GM19023 (cell line): ENCODE data around the gene RDH12.
A peak's percentile ranks its signal among the peaks of the same experiment; 100 is the strongest.
"Not testable (repeated sequence)": the region's sequence is repeated elsewhere in the genome, so short reads cannot be mapped to it uniquely, and the experiment has no call there.

Experiments
- ATAC-seq: cut with Tn5 transposase; IDR thresholded peaks from one replicate; pipeline ENCODE4 v1.9.1; 2021; ENCODE audit warnings: mild to moderate bottlenecking, moderate library complexity; ENCODE audit not compliant: unreplicated experiment

The RDH12 gene

DNA sequence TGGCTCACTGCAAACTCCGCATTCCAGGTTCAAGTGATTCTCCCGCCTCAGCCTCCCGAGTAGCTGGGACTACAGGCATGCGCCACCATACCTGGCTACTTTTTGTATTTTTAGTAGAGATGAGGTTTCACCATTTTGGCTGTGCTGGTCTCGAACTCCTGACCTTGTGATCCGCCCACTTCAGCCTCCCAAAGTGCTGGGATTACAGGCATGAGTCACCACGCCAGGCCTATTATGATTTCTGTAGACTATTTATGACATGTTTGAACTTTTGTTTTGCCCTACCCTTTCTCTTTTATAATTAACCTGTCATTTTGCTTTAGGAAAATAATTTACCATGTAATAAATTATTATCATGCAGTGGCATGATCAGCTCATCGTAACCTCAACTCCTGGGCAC, at the start of gene RDH12:
Gene RDH12 (plus strand): TSS at position 395 of the 400 bp plus-strand sequence. CDS start 20,757 bp downstream, outside the sequence.
- not testable (repeated sequence) for ATAC-seq

DNA sequence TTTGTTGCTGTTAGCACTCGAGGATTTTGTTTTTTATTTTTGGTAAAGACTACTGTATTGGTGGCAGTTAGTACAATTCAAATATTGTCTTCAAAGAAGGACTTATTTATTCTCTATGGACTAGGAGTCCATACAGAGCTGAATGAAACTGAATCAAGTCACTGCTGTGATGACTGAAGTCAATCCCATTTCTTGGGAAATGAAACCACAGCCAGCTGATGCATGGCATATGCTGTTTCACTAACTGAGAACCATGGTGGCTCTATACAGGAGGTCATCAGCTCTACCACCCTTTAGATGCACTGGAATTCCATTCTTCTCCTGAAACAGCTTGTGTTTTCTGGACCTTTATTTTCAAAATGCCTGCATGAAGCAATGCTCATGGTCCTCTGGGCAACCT, 49.5 kb upstream of the RDH12 start:
- ATAC-seq: no peak

- ATAC-seq: no peak
Measured at GRCh38 chr14:67653651-67654280, 47.9 kb upstream of the RDH12 start.

DNA sequence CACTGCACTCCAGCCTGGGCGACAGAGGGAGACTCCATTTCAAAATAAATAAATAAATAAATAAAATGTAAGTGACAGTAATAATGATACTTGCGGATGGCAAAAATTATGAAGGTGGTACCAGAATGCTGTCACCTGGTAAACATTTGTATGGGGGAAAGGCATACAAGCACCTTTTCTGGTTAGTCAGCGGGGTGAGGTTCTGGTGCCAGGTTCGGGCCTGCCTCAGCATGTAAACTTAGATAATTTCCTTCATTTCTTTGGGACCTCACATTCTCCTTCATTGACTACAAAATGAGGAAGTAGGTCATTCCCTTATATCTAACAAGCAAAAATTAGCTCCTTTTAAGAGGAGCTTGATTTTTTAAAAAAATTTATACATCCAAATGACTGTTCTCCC, 38.1 kb upstream of the RDH12 start:
- ATAC-seq: no peak

GRCh38 chr14:67665868-67666267, 35.8 kb upstream of the RDH12 start:
- no peak for ATAC-seq

DNA sequence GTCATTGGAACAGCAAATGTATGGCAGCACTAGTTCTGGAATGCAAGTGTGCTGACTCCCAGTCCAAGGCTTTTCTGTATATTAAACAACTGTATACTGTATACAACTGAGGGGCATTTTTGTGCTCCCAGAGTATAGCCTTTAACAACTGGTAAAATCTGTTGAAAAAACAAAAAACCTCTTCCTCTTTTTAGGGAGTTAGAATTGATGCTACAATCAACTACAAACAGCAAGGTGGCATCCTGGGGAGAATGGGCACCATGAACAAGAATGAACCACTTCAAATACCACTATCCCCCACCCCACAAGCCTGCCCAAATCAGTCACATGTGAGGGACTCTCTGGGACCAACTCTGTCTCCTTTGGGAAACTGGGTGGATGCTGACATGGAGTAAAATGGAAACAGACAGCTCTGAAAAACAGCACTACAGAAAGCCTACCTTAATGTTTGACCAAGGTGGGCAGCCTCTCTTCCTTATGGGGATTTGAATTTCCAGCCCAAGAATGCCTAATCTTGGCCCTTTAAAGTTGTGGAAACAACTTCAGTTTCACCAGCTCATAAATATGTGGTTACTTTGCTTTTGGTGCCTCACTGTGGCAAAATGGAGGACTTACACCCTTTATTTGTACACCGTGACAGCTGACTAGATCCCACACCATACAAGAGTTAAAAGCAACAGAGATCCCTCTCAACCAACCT, 34.8 kb upstream of the RDH12 start:
- ATAC-seq: no peak

- no peak for ATAC-seq
Measured at GRCh38 chr14:67668559-67668958, 33.1 kb upstream of the RDH12 start.

- no peak for ATAC-seq
Measured at GRCh38 chr14:67673451-67673850, 28.2 kb upstream of the RDH12 start.

DNA sequence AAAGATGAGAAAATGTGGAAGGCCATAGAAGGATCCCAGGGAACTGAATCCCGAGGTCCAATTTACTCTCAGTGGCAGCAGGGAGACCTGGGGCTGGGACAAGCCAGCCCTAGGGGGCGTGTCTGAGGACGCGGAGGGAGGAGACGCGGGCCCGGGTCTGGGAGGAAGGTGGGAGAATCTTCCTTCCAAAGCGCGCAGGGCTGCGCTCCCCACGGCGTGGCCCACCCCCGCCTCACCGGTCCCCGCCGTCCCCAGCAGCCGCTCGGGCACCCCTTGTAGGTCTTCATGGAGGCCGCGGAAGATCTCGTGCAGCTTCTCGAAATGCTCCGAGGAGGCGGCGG, 27.6 kb upstream of the RDH12 start:
- peak; percentile 54 for ATAC-seq

DNA sequence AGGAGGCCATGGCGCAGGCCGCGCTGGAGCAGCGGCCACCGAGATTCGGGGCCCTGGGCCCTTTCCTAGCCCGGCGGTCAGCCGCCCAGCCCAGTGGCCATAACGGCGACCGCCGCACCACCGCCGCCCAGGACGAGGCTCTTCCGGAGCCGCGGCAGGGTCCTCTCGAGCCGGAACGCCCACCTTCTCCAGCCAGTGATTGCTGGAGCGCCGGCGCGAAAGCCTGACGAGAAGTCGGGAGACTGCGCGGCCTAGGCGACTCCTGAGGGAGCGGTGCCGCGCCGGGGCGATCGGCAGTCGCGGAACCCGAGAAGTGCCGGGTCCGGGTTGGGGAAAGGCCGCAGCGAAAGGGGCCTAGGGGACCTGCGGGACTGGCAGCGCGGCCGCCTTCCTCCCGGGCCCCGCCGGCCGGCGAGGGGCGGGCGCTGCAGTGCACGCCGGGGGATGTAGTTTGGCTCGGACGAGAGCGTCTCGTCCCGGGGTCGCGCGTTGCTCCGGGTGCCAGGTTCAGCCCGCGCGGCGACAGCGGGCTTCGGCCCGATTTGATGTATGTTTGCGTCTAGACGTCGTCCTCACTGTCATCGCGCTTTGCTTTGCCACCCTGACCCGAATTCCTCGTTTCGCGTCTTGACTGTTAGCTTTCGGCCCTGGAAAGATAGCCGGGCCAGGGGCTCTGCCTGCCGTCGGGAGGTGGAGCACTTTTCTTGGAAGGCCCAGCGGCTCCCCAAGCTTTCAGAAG, 27.0 kb upstream of the RDH12 start, which contains the start of gene VTI1B:
Gene VTI1B (minus strand): TSS at position 153 of the 739 bp plus-strand sequence. CDS start 143 bp downstream, at position 10.
- ATAC-seq: peak; percentile 92

- no peak for ATAC-seq
Measured at GRCh38 chr14:67675219-67675582, 26.5 kb upstream of the RDH12 start.

DNA sequence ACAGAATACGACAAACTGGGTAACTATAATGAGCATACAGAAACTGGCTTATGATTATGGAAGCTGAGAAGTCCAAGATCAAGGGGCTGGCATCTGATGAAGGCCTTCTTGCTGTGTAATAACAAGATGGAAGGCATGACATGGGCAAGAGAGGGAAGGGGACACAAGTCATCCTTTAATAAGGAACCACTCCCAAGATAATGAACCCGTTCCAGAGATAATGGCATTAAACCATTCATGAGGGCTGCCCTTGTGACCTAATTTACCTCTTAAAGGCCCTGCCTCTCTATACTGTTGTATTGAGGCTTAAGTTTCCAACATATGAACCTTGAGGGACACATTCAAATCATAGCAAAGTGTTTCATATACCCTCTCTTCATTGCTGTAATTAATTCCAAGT, 22.7 kb upstream of the RDH12 start:
- no peak for ATAC-seq

DNA sequence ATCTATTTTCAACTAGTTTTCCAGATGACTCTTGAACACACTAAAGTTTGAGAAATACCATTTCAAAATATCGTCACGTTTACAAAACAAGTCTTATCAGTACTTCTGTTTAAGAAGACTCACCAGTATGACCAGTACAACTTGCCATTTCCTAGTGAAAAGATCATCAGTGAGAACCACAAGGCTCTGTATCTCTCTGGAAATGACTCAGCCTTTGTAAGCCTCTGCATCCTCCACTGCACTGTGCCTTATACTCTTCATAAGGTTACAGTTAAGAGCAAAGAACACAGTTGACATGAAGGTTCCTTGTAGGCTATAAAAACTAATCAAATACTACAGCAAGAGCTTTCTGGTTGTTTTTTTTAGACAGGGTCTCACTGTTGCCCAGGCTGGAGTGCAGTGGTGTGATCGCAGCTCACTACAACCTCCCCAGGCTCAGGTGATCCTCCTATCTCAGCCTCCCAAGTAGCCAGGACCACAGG, 21.5 kb upstream of the RDH12 start:
- ATAC-seq: peak; percentile 97

GRCh38 chr14:67680941-67681340, 20.7 kb upstream of the RDH12 start:
- ATAC-seq: no peak

- no peak for ATAC-seq
Measured at GRCh38 chr14:67683842-67684241, 17.8 kb upstream of the RDH12 start.

- no peak for ATAC-seq
Measured at GRCh38 chr14:67690011-67690410, 11.7 kb upstream of the RDH12 start.

GRCh38 chr14:67694791-67695393, 6.8 kb upstream of the RDH12 start:
- ATAC-seq: peak; percentile 89

- peak; percentile 84 for ATAC-seq
Measured at GRCh38 chr14:67695394-67695949, 6.2 kb upstream of the RDH12 start, which contains the start of gene RDH11. TSS of gene RDH11 (minus strand) at chr14:67695764. CDS start at chr14:67695703, 61 bp downstream.

- no peak for ATAC-seq
Measured at GRCh38 chr14:67697006-67697405, 4.7 kb upstream of the RDH12 start.

- no peak for ATAC-seq
Measured at GRCh38 chr14:67698179-67698578, 3.5 kb upstream of the RDH12 start.

GRCh38 chr14:67703997-67704396, 2.3 kb downstream of the RDH12 start:
- no peak for ATAC-seq
